ENCODE results near the gene SART3.

SART3 gene, protein sequence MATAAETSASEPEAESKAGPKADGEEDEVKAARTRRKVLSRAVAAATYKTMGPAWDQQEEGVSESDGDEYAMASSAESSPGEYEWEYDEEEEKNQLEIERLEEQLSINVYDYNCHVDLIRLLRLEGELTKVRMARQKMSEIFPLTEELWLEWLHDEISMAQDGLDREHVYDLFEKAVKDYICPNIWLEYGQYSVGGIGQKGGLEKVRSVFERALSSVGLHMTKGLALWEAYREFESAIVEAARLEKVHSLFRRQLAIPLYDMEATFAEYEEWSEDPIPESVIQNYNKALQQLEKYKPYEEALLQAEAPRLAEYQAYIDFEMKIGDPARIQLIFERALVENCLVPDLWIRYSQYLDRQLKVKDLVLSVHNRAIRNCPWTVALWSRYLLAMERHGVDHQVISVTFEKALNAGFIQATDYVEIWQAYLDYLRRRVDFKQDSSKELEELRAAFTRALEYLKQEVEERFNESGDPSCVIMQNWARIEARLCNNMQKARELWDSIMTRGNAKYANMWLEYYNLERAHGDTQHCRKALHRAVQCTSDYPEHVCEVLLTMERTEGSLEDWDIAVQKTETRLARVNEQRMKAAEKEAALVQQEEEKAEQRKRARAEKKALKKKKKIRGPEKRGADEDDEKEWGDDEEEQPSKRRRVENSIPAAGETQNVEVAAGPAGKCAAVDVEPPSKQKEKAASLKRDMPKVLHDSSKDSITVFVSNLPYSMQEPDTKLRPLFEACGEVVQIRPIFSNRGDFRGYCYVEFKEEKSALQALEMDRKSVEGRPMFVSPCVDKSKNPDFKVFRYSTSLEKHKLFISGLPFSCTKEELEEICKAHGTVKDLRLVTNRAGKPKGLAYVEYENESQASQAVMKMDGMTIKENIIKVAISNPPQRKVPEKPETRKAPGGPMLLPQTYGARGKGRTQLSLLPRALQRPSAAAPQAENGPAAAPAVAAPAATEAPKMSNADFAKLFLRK

DNA sequence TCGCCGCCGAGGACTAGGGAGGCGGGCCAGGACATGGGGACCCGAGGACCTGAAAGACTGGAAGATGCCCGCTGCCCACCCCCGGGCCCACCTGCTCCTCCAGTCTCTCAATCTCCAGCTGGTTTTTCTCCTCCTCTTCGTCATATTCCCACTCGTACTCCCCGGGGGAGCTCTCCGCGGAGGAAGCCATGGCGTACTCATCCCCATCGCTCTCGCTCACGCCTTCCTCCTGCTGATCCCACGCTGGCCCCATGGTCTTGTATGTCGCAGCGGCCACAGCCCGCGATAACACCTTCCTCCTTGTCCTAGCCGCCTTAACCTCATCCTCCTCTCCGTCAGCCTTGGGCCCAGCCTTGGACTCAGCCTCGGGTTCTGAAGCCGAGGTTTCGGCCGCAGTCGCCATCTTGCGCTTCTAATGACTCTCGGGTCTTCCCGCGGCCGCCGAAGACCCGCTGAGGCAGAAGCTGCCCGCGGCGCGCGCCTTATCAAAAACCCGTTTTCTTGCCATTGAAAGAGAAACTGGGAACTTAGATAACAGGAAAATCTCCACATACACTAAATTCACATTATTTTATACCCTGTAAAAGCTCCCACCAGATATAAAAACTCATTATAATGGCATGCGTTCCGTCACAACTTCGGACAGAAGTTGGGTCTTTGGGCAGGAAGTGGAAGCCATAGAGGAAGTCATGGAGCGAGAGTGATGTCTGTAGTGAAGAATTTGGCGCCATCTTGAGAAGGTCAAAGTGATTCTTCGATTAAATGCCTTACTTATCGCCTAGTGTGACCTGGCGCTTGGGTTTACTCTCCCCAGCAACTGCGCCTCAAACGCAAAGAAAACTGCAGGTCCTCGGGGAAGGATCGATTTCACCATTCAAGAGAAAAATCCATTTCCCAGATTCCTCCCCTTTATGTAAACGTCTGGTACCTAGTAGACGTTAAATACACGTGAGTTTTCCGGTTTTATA lies at the start of gene SART3:
Gene SART3, minus strand, starts transcription at position 422 of the 968 bp plus-strand sequence. Its CDS starts 19 bp downstream, at position 403.
- TF ChIP-seq, protein P1, sequence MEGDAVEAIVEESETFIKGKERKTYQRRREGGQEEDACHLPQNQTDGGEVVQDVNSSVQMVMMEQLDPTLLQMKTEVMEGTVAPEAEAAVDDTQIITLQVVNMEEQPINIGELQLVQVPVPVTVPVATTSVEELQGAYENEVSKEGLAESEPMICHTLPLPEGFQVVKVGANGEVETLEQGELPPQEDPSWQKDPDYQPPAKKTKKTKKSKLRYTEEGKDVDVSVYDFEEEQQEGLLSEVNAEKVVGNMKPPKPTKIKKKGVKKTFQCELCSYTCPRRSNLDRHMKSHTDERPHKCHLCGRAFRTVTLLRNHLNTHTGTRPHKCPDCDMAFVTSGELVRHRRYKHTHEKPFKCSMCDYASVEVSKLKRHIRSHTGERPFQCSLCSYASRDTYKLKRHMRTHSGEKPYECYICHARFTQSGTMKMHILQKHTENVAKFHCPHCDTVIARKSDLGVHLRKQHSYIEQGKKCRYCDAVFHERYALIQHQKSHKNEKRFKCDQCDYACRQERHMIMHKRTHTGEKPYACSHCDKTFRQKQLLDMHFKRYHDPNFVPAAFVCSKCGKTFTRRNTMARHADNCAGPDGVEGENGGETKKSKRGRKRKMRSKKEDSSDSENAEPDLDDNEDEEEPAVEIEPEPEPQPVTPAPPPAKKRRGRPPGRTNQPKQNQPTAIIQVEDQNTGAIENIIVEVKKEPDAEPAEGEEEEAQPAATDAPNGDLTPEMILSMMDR (conservative IDR thresholded peaks at IDR 0.05; ENCODE audit: low read depth, low read length), result no peak
- DNase-seq (ENCODE audit: low read depth), result peak; percentile 93

DNA sequence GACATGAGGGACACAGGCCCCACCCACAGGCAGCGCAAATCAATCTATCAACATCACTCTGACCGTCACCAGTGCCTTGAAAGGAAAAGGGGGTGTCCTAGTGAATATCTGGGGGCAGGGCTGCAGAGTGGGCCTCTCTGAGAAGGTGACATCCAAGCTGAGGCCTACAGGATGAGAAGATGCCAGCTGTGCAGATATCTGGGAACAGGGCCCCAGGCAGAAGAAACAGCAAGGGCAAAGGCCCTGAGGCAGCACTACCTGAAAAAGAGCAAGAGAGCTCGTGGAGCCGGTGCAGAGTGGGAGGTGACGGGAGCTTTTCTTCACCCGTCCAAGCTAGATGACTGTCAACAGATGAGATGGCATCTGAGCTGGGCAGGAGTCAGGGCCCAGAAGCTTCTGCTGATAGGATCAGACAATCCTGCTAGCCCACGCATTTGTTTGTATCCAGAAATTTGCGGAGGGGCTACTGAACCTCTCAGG lies 49.4 kb upstream of the SART3 start:
- H3K4me3 ChIP-seq (ENCODE audit: low read depth, low read length), result no peak overlapping the region
- TF ChIP-seq, protein P1 (conservative IDR thresholded peaks at IDR 0.05; ENCODE audit: low read depth, low read length), result no peak
- DNase-seq (ENCODE audit: low read depth), result no peak

More for the DNA sequence above, at the start of gene SART3:
- peak within 1 kb of the TSS; percentile 81 for H3K4me3 ChIP-seq (ENCODE audit: low read depth, low read length)

DNA sequence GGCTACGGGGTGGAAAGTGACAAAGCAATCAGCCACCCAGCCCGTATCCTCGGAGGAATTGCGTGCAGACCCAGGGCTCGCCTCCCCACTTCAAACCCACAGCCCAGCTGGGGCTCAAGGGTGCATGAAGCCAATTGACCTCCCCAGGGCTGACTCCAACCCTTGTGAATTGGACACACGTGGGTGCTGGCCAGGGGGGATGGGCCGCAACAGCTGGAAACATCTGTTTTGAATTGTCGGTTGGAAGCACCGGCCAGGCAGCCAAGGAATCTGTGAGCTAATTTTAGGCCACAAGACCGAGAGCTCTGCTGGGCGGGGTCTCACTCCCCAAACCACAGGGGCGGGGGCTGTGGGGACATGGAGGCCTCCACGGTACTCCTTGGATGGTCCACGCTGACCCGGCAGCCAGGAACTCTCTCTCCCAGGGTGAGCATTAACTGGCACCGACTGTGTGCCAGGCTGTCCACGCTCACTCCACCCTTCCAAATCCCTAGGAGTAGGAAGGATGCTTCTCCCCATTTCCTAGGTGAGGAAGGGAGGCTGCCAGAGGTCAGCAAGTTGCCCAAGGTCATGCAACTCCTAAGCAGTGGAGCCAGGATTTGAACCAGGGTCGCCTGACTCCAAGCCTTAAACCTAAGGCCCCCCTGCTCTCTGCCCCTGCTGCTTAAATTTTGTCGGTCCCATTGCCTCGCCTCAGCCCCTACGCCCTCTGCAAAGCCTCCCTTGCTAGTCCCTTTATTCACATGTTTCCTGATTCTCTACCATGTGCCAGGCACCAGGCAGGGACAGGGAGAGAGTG lies 48.8 kb upstream of the SART3 start:
- TF ChIP-seq, protein P1 (conservative IDR thresholded peaks at IDR 0.05; ENCODE audit: low read depth, low read length), result no peak
- peak; percentile 88 for DNase-seq (ENCODE audit: low read depth)
- no peak overlapping the region for H3K4me3 ChIP-seq (ENCODE audit: low read depth, low read length)

DNA sequence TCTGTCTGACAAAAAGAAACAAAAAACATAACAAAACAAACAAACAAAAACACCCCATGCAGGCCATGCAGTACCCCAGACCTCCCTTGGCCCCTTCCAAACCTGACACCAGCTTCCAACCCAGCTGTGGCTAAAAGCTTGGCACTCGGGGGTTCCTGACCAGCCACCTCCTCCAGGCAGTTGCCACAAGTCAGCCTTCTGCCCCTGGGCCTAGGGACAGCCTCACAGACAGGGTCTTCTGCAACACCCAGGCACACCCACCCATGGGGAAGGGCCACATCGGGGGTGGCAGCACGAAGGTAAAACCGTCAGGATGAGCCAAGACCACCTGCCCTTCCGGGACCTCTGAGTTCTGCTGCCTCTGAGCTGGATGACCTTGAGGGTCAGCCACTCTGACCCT lies 47.6 kb upstream of the SART3 start:
- DNase-seq (ENCODE audit: low read depth), result no peak
- TF ChIP-seq, protein P1 (conservative IDR thresholded peaks at IDR 0.05; ENCODE audit: low read depth, low read length), result no peak
- no peak overlapping the region for H3K4me3 ChIP-seq (ENCODE audit: low read depth, low read length)

DNA sequence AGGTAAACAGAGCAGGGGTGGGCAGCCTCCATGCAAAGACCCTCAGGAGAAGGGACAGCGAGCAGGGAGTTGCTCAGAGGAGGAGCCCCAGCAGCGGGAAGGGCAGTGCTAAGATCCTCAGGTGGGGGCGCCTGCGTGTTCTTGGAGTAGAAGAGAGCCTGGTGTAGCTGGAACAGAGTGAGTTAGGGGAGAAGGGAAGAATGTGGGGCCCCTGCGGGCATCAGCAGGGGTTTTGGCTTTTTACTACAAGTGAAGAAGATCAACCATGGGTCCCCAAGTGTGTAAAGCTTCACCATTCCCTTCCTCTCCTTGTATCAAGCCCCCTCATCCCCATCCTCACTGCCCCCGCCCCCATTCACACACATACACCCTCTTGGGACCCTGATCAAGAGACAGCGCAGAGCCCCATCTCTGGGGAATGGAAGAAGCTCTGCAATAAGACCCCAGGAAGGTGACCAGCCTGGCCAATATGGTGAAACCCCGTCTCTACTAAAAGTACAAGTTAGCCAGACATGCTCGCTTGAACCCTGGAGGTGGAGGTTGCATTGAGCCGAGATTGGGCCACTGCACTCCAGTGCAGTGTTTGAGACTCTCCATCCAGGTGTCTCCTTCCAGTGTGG lies 47.1 kb upstream of the SART3 start:
- TF ChIP-seq, protein P1 (conservative IDR thresholded peaks at IDR 0.05; ENCODE audit: low read depth, low read length), result no peak
- DNase-seq (ENCODE audit: low read depth), result no peak
- H3K4me3 ChIP-seq (ENCODE audit: low read depth, low read length), result no peak overlapping the region

All from choroid plexus epithelial cell (primary cell).